A549 (cell line): ENCODE data around the gene PXDC1. TPM values are rescaled to one million over a fixed set of nuclear protein-coding genes. Genes with fewer than 3 reads are reported as not detected.

ENCODE experiments used
- ATAC-seq, 2 experiments: fragments of 200-7000 bp in 1 of 2; fragments of >200 bp in 1 of 2; cut with Nextera tagmentation in 1 of 2; cut with Tn5 transposase in 1 of 2; 3 replicates each; pipeline versions ENCODE4 v1.8.0 to v1.9.1; 2018 to 2020; ENCODE audit warnings: mild to moderate bottlenecking in 1 of 2, moderate library complexity in 1 of 2
- CTCF ChIA-PET: fragments of 300-600 bp; sonication (Branson Sonifier 250); formaldehyde crosslinking; extraction: SDS; loops from one replicate; lab custom pipeline; 2021; ENCODE audit warnings: antibody characterized with exemption, inconsistent platforms; lab: Yijun Ruan, JAX
- POLR2A ChIA-PET: fragments of 350-600 bp; formaldehyde crosslinking; extraction: SDS; loops from one replicate; lab custom pipeline; 2021; ENCODE audit warnings: antibody characterized with exemption, inconsistent platforms; lab: Yijun Ruan, JAX
- DNase-seq, 2 experiments: peaks; one replicate each; pipeline versions ENCODE4 v3.0.0 to v3.0.0-alpha.2; 2011 to 2016; ENCODE audit warnings: low read depth in 1 of 2, low spot score in 1 of 2
- FAIRE-seq: peaks from 2 replicates; lab custom pipeline; 2011; peaks lifted over from hg19 to GRCh38; lab: Jason Lieb, UNC
- H3K27ac ChIP-seq, 2 experiments: fragments of >200 bp; sonication (Bioruptor Twin); formaldehyde crosslinking; 3 replicates each; pipeline ENCODE4 v1.5.1; 2016 to 2017
- H3K4me1 ChIP-seq: fragments of >200 bp; sonication (Bioruptor Twin); formaldehyde crosslinking; 3 replicates; pipeline ENCODE4 v1.6.1; 2016
- H3K4me2 ChIP-seq: fragments of >200 bp; sonication (Bioruptor Twin); formaldehyde crosslinking; 3 replicates; pipeline ENCODE4 v1.6.1; 2016
- H3K4me3 ChIP-seq: fragments of >200 bp; sonication (Bioruptor Twin); formaldehyde crosslinking; 3 replicates; pipeline ENCODE4 v1.5.1; 2016
- H3K9me3 ChIP-seq: fragments of >200 bp; sonication (Bioruptor Twin); formaldehyde crosslinking; 3 replicates; pipeline ENCODE4 v1.6.1; 2016
- ATOH8 ChIP-seq: fragments of 250-450 bp; sonication (Bioruptor Pico); IDR thresholded peaks from 2 replicates; pipeline ENCODE4 v1.5.0; 2020; ENCODE audit warnings: low read depth, mild to moderate bottlenecking, moderate library complexity
- BHLHE40 ChIP-seq: IDR thresholded peaks from 2 replicates; pipeline ENCODE4 v1.6.1; 2012; ENCODE audit warnings: low read depth, low read length, inconsistent platforms
- CEBPB ChIP-seq, 2 experiments: fragments of >200 bp in 1 of 2; sonication (Bioruptor Twin) in 1 of 2; formaldehyde crosslinking in 1 of 2; IDR thresholded peaks; 2 replicates each; pipeline ENCODE4 v1.6.1; 2012 to 2016
- CHD4 ChIP-seq: fragments of 200-600 bp; sonication (generic); IDR thresholded peaks from 2 replicates; pipeline ENCODE4 v1.6.1; 2016; ENCODE audit warnings: antibody characterized with exemption, mild to moderate bottlenecking, borderline replicate concordance
- CTCF ChIP-seq: fragments of >200 bp; sonication (Bioruptor Twin); formaldehyde crosslinking; IDR thresholded peaks from 3 replicates; pipeline ENCODE4 v1.5.1; 2016
- ELK1 ChIP-seq: fragments of 150-350 bp; IDR thresholded peaks from 2 replicates; pipeline ENCODE4 v1.6.1; 2014; ENCODE audit warnings: low read depth, mild to moderate bottlenecking, low read length
- EP300 ChIP-seq, 2 experiments: fragments of >200 bp; sonication (Bioruptor Twin); formaldehyde crosslinking; IDR thresholded peaks; 2 replicates in 1 of 2; 3 replicates in 1 of 2; pipeline ENCODE4 v1.6.1; 2016 to 2017
- FOSB ChIP-seq: fragments of 250-450 bp; sonication (Bioruptor Pico); IDR thresholded peaks from 2 replicates; pipeline ENCODE4 v1.5.0; 2020; ENCODE audit warnings: mild to moderate bottlenecking, moderate library complexity
- FOSL2 ChIP-seq, 2 experiments: fragments of 450-650 bp in 1 of 2; fragments of >200 bp in 1 of 2; sonication (Bioruptor Twin) in 1 of 2; formaldehyde crosslinking; IDR thresholded peaks; 2 replicates each; pipeline versions ENCODE4 v1.5.0 to v1.6.1; 2016 to 2020; ENCODE audit warnings: mild to moderate bottlenecking in 1 of 2, moderate library complexity in 1 of 2
- GATA3 ChIP-seq: IDR thresholded peaks from 2 replicates; pipeline ENCODE4 v1.6.1; 2012; ENCODE audit warnings: borderline replicate concordance
- HMGXB4 ChIP-seq: fragments of 250-450 bp; sonication (Bioruptor Pico); IDR thresholded peaks from 2 replicates; pipeline ENCODE4 v1.5.0; 2021; ENCODE audit warnings: mild to moderate bottlenecking, moderate library complexity, borderline replicate concordance
- HOXA7 ChIP-seq: fragments of 250-450 bp; sonication (Bioruptor Pico); IDR thresholded peaks from 2 replicates; pipeline ENCODE4 v1.5.0; 2020; ENCODE audit warnings: mild to moderate bottlenecking, moderate library complexity
- JUN ChIP-seq, 2 experiments: fragments of >200 bp; sonication (Bioruptor Twin); formaldehyde crosslinking; IDR thresholded peaks; 2 replicates in 1 of 2; 3 replicates in 1 of 2; pipeline ENCODE4 v1.6.1; 2016 to 2017
- KDM1A ChIP-seq: fragments of 200-600 bp; sonication (generic); IDR thresholded peaks from 2 replicates; pipeline ENCODE4 v1.6.1; 2016; ENCODE audit warnings: low read depth, mild to moderate bottlenecking
- KDM5A ChIP-seq: fragments of 200-600 bp; sonication (generic); IDR thresholded peaks from 2 replicates; pipeline ENCODE4 v1.6.1; 2016; ENCODE audit warnings: antibody characterized with exemption, mild to moderate bottlenecking
- MAFK ChIP-seq: fragments of 450-650 bp; IDR thresholded peaks from 2 replicates; pipeline ENCODE4 v1.6.1; 2014; ENCODE audit not compliant: partially characterized antibody
- MAZ ChIP-seq: fragments of 150-350 bp; IDR thresholded peaks from 2 replicates; pipeline ENCODE4 v1.6.1; 2014; ENCODE audit warnings: antibody characterized with exemption, low read depth, low read length, borderline replicate concordance
- USF2 ChIP-seq: fragments of 450-650 bp; IDR thresholded peaks from 2 replicates; pipeline ENCODE4 v1.6.1; 2014; ENCODE audit warnings: antibody characterized with exemption
- ZC3H11A ChIP-seq: fragments of 450-650 bp; IDR thresholded peaks from 2 replicates; pipeline ENCODE4 v1.6.1; 2014; ENCODE audit warnings: antibody characterized with exemption, mild to moderate bottlenecking
- ZFP36 ChIP-seq: fragments of 450-650 bp; IDR thresholded peaks from 2 replicates; pipeline ENCODE4 v1.6.1; 2014; ENCODE audit warnings: borderline replicate concordance; ENCODE audit not compliant: partially characterized antibody
- ZNF302 ChIP-seq: fragments of 250-450 bp; sonication (Bioruptor Pico); IDR thresholded peaks from 2 replicates; pipeline ENCODE4 v1.9.0; 2021; ENCODE audit warnings: inconsistent platforms, mild to moderate bottlenecking, moderate library complexity
- WGBS: methylation state at CpG from one replicate; pipeline ENCODE4 v1.1.6; 2017; ENCODE audit errors: missing lambda C conversion rate; 5-methylcytosine and 5-hydroxymethylcytosine counted together
- polyA plus RNA-seq, 4 experiments: library from polyadenylated mRNA; depleted of rRNA in 3 of 4; stranded (reverse); fragments of >200 nt; fragmentation: RNase III in 1 of 4; extraction: RNeasy Plus Mini Kit Qiagen cat#74134 plus additional on column Dnase treatment in 1 of 4; gene quantifications; 2 replicates in 3 of 4; 3 replicates in 1 of 4; pipeline ENCODE4 v1.2.3, GENCODE V29; 2011 to 2017

Gene PXDC1
- polyA plus RNA-seq, 2 of the 4 experiments (the other 2 are of a cell fraction) = 2.5 to 6.6 TPM

- TF ChIP-seq USF2 = no peak
- TF ChIP-seq ZC3H11A = no peak
- TF ChIP-seq KDM1A = no peak
- TF ChIP-seq GATA3 = no peak
- no peak for TF ChIP-seq ZFP36
- no peak for TF ChIP-seq BHLHE40
These were observed 25.1 kb downstream of the PXDC1 start (continued) for GRCh38 chr6:3726421-3726820.

GRCh38 chr6:3725145-3726047 lies 26.1 kb downstream of the PXDC1 start:
- ChIA-PET CTCF (interaction anchor here (1.9 to 6.4 kb wide), 2 partner anchors 7 to 446 kb away, joined by 6 to 28 read pairs; no protein-coding TSS in a partner anchor), POLR2A (no interaction called here)
- WGBS = 92% methylated on average over 20 of the region's 33 CpGs
- Histone ChIP-seq H3K27ac (no peak overlapping the region), H3K4me3 (no peak overlapping the region), H3K4me1 (no peaks in the 10 kb centered on the region), H3K4me2 (no peak overlapping the region)
- FAIRE-seq = no peak
- no peak for TF ChIP-seq ATOH8 (CRISPR knock-in tag)
- no peak for TF ChIP-seq CHD4
- TF ChIP-seq CEBPB (IDR thresholded peaks at IDR 0.05) = no peak
- no peak for TF ChIP-seq ZNF302 (CRISPR knock-in tag)
- TF ChIP-seq JUN (IDR thresholded peaks at IDR 0.05) = no peak
- no peak for TF ChIP-seq ELK1
- no peak for TF ChIP-seq HMGXB4 (CRISPR knock-in tag)
- TF ChIP-seq ZC3H11A = no peak
- TF ChIP-seq, all 56 proteins: peak for 0
- no peak for ATAC-seq
- H3K9me3 ChIP-seq = no peaks in the 10 kb centered on the region
- no peak for DNase-seq

- ChIA-PET POLR2A (no interaction called here), CTCF (interaction anchor here (1.9 to 6.4 kb wide), 2 partner anchors 8 to 445 kb away, joined by 6 to 28 read pairs; no protein-coding TSS in a partner anchor)
- FAIRE-seq = no peak
- WGBS = 69% methylated on average over 16 of the region's 22 CpGs
- H3K4me3 ChIP-seq = no peak overlapping the region
- no peak for DNase-seq
- ATAC-seq = no peak
- no peaks in the 10 kb centered on the region for H3K9me3 ChIP-seq
- H3K27ac ChIP-seq = no peak overlapping the region; a peak in 1 of 6 replicates
- no peaks in the 10 kb centered on the region for H3K4me1 ChIP-seq
- H3K4me2 ChIP-seq = no peak overlapping the region
- TF ChIP-seq KDM5A (no peak), FOSB (no peak), HMGXB4 (CRISPR knock-in tag) (no peak), CTCF (no peak), ZNF302 (CRISPR knock-in tag) (no peak), MAZ (no peak), ZC3H11A (no peak), FOSL2 (IDR thresholded peaks at IDR 0.05) (no peak), FOSL2 (CRISPR knock-in tag; IDR thresholded peaks at IDR 0.05) (no peak), GATA3 (no peak), CEBPB (IDR thresholded peaks at IDR 0.05) (no peak), EP300 (IDR thresholded peaks at IDR 0.05) (no peak), MAFK (no peak), BHLHE40 (no peak), JUN (IDR thresholded peaks at IDR 0.05) (no peak), HOXA7 (no peak)
These were observed 26.9 kb downstream of the PXDC1 start for GRCh38 chr6:3724451-3725144.
